KG1 (cell line): ENCODE measurements around the gene CUL1.

Experiments
- DNase-seq: peaks from one replicate; lab custom pipeline; 2025; lab: John Stamatoyannopoulos, UW

CUL1 gene

DNA sequence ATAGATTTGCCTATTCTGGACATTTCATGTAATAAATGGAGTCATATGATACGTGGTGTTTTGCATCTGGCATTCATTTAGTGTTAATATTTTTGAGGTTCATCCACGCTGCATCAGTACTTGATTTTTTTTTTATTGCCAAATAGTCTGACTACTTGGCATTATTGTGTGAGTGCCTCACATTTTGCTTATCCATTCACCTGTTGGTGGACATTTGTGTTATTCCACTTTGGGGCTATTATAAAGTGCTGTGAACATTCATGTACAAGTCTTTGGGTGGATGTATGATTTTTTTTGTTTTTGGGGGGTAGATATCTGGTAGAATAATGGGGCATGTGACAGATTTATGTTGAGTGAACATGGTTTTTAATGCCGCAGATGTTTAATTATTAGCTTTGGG lies 19.7 kb downstream of the CUL1 start:
- DNase-seq, result no peak

DNA sequence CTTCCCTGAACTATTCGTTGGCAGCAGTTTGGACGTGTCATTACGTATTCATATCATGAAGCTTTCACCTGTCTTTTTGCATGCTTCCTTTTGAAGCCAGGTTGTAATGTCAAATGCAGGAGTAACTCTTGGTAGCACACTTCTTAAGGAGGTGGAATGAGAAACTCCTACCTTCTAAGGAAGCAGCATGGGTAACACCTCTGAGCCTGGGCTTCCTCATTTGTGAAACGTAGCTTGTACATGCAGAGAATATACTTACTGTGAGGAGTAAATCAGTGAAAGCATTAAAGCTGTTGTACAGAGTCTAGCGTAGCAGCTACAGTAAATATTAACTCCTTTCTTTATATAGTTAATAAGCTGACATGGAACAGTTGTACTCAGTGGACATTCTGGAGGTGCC lies 21.1 kb downstream of the CUL1 start:
- no peak for DNase-seq

DNA sequence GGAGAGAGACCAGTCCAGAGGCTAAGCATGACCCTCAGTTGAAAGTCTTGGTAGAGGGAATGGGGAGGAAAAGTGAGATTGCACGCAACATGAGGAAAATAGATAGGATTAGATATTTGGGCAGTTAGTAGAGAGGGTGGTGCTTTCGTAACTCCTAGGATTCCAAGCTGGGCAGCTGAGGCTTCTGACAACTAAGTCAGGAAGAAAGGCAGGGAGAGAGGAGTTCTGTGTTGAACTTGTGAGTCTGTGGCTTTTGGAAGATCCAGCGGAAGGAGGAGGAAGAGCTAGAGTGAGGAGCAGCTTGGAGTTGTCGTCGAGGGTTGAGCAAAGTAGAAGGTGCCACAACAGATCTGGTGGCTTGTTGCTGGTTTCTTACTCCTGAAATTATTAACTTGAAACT lies 21.8 kb downstream of the CUL1 start:
- no peak for DNase-seq

DNA sequence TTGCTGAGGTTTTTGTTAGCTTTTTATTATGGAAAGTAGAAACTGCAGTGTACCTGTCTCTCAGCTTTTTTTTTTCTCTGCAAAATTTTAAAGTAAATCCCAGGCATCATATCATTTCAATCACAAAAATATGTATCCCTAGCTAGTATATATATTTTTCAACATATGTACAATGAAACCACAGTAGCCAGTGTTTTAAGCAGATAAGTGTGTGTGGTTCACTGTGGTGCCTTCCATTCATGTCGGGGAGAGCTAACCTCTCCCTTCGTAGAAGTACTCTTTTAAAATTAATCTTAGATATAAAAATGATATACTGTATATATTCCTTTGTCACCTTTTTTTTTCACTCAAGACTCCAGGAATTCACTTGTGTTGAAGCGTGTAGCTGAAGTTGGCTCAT lies 22.7 kb downstream of the CUL1 start:
- no peak for DNase-seq

DNA sequence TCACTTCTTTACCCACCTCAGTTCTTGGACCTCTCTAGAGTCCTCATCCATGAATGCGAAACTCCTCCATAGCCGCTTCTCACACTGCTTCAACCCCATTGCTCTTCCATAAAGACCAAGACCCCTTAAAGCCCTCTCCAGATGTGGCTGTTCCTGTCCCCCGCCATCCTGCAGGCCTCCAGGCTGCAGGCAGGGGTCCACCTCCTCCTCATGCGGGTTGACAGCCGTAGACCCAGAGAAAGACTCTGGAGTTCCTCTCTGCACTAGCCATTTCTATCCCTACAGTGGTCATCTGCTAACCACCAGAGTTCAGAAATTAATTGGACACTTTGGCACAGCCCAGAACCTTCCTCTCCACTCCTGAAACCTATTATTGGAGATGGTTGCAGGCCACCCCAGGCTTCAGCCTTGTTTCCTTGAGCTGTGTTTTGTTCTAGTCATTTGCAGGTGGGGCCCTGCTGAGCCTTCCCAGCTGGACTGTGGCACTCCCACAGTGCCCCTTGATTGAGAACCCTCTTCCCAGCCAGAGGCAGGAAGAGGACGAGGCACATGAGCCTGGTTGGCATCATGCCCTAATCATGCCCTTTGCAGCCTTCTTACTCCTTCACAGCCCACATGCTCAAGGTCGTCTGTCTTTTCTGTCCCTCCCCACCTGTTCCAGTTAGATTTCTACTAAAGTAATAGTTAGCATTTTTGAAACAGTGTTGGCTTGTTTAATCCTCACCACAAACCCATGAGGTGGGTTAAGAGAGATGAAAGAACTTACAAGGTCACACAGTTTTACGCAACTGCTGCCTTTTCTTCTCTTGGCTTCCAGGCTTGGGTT lies 23.9 kb downstream of the CUL1 start:
- no peak for DNase-seq

DNA sequence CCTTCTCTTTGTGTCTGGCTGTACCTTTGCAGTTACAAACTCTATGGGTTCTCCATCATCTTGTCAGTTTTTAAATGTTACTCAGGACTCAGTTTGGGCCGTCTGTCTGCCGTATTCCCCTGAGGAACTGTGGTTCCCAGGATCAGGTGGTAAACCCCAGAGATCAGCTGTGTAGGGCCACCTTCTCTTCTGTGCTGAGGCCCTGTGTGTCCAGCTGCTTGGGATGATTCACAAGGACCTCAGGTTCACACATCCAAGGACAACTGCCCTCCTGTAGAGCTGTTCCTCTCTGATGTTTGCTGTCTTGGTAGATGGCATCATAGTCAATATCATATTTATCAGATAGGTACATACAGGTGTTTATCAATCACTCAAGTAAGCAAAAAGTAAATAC lies 24.5 kb downstream of the CUL1 start:
- no peak for DNase-seq

DNA sequence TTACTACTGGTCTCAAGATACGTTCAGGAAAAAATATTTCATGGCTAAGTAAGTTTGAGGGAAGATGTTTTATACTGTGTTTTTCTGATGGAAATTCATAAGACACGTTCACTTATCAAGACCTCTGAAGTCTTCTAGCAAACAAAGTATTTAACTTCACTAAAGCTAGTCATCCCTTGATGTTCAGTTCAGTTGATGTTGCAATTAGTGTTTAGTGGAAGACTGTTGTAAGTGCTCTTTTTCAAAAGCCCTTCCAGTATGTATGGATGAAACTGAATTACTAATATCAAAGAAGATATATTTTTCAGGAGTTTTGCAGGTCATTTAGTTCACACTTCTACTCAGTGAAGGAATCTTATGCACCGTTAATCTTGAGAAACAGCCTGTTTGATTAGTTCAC lies 25.1 kb downstream of the CUL1 start:
- DNase-seq, result no peak

DNA sequence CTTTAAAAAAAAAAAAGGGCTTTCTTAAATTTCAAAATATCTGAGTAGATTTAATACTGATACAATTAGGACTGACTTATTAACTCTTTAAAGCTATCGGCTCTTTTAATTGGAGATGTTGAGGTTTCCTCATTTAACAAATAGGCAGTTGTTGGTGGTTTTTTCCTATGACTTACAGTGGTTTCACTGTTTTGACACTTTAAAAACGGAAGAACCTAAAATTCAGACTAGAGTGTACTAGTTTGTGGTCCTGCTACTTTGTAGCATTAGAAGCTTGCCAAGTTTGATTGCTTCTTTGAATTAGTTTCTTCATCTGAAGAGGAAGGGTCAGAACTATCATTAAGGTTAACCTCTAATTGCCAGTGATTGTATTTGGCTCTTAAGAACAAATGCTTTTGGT lies 27.7 kb downstream of the CUL1 start:
- no peak for DNase-seq

DNA sequence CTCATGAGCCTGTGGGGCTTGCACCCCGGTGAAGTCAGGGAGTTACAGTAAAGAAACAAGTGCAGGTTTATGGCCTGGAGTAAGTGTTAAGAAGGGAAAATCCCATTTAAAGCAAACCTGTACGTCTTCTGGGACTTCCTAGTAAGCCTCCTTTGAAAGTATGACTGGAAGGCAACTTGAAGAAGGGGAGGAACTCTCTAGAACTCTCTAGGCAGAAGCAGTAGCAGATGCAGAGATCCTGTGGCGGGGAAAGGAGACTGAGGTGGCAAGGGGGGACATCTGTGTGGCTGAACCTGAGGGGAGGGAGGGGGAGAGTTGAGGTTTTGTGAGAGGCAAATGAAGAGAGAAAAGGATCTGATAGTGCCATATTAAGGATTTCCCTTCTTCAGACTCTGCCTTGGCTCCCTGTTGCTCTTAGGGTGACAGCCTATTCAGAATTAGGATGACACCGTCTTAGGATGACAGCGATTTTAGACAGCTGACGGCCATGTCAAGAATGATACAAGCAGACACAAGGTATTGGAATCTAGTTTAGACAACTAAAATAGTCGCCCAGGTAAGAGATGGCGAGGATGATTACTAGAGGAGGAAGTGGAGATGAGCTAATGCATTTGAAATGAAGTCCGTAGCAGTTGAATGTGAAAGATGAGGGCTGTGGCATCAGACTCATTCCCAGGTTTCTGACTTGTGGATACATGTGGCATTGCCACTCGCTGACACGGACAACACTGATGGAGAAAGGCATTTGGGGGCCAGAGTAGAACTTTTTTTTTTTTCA lies 29.0 kb downstream of the CUL1 start:
- DNase-seq, result no peak

DNA sequence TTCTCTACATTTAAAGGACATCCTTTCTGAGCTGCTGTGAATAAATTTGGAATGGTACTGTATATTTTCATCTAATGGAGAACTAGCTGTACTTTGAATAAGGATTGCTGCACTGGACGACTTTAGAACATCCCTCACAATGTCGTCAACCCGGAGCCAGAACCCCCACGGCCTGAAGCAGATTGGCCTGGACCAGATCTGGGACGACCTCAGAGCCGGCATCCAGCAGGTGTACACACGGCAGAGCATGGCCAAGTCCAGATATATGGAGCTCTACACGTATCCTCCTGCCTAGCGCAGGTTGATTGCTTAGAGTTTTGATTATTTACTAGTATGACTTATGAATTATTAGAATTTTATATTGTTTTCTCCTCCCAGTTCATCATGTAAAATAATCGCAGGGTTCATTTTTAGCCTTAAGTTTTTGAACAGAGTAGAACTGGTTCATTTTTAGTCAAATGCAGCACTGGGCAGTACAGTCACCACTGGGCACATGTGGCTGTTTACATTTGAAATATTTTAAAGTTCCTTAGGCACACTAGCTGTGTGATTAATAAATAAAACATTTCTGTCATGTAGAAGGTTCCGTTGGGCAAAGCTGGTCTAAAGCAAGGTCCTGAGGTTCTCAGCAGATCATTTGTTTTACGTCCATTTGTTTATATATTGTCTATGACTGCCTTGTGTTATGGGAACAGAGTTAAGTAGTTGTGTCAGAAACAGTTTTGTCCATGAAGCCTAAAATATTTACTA lies 31.5 kb downstream of the CUL1 start:
- DNase-seq, result no peak

DNA sequence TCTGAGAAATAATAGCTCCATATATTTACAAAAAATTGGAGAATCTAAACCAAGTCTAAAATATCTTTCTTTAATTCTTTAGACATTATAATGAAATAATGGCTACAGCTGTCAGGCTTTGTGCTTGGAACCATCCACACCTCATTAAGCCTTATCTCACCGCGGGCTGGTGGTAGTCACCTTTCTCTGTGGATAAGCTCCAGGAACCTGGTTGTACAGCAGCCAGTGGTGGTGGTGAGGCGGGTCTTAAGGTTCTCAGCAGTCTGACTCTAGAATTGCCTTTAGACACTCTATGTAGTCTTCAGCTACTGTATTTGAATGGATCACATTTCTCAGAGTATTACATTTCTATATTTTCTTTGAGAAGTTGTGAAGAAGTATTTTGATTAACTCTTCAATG lies 34.2 kb downstream of the CUL1 start:
- no peak for DNase-seq

DNA sequence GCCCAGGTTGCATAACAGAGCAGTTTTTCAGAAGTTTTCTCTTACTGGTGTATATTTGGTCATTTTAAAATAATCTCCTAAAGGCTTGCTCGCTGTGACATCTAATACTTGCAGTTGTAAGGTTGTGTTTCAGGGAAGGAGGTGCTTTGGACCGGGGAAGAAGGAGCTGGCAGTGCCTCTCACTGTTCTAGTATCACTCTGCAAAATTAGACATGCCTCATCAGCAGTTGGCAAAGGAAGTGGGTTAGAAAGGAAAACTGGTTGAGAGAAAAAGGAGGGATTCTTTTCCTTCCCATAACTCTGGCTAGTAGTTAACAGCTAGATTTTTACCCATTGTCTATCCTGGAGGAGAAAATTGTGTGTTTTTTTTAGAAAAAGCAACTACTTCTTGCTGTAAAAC lies 34.8 kb downstream of the CUL1 start:
- no peak for DNase-seq

DNA sequence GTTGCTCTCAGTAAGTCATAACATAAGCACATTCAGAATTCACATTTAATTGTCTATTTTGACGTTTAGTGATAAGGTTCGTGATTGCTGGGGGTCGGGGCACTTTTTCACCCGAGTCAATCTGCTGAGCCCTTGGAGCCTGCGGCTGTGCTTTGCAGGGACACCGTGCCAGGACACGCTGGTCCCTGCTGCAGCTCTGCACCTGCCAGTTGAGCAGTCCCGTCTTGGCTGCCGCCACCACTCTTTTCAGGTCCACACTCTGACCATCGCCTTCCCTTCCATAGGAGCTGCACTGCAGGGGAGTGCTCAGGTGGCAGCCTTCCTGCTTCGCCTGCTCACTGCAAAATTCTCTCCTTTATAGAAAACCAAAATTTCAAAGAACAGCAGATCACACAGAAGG lies 36.4 kb downstream of the CUL1 start:
- DNase-seq, result no peak

DNA sequence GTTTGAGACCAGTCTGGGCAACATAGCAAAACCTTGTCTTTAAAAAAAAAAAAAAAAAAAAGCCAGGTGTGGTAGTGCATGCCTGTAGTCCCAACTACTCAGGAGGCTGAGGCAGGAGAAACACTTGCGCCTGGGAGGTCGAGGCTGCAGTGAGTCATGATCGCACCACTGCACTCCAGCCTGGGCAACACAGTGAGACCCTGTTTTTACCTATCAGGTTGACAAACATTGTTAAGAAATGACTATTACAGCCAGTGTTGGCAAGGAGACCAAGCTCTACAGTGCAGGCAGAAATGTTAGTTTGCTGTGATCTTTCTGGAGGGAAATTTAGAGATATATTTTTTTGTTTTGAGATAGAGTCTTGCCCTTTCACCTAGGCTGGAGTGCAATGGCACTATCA lies 37.3 kb downstream of the CUL1 start:
- DNase-seq, result no peak

DNA sequence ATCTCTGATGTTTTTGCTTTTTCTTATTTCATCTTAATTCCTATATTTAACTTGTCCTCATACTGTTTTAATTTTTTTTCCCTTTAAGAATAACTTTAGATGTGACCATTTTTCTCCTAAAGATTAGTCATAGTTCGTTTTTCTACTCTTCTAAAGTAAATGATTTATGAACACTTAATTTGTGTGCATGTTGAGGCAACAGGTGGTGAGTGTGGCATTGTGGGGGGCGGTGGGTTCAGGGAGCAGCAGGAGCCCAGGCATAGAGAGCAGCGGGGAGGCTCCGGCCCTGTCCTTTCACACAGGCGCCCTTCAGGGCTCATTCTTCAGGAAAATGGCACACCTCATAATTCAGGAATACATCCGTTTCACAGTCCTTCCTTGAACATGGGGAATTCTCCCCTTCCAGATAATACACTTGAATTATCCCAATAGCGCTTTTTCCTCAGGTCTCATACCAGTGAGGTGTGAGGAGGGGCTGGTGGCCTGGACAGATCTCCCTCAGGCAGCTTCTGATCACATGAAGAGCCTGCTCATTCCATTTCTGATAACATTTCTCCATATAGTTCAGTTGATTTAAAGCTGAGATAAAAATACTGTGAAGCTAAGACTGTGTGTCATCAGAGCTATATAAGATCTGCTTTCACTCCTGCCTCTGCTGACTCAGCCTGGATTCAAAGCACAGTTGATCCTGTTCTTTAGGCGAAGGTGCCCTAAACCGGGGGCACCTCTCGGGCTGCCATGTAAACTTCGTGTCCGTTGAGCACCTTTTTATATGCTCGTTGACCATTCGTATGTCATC lies 40.2 kb downstream of the CUL1 start:
- no peak for DNase-seq

DNA sequence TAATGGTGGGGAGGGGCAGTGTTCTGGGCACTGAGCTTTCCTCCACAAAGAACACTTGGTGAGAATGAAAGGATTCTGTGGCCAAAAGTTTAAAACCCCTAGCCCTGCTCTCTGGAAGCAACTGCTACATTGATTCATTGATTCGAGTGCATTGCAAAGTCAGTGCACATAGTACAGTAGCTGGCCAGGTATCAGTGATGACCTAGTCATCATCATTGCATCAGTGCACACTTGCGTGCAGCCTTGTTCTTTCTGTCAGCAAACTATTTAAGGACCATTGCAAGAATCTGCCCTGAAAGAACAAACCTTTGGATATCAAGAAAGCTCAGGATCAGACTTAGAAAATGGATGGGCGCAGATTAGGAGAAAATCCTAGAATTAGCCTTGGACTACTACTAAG lies 47.4 kb downstream of the CUL1 start:
- no peak for DNase-seq

DNA sequence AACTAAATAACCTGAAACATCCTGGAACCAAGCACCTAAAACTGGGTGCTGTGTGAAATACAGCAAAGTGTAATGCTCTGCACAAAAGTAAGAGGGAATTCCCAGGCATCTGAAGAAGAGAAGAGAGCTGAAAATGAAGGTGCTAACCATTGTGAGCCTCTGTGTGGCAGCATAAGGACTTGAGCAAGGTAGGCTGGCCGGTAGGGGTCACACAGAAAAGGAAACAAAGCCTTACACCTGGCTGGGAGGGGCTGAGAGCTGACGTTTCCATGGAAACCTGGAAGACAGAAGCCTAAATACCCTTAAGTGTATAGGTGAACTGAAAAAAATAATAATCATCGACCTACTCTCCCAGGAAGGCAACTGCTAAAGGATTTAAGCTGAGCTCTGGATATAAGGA lies 48.6 kb downstream of the CUL1 start:
- DNase-seq, result no peak

DNA sequence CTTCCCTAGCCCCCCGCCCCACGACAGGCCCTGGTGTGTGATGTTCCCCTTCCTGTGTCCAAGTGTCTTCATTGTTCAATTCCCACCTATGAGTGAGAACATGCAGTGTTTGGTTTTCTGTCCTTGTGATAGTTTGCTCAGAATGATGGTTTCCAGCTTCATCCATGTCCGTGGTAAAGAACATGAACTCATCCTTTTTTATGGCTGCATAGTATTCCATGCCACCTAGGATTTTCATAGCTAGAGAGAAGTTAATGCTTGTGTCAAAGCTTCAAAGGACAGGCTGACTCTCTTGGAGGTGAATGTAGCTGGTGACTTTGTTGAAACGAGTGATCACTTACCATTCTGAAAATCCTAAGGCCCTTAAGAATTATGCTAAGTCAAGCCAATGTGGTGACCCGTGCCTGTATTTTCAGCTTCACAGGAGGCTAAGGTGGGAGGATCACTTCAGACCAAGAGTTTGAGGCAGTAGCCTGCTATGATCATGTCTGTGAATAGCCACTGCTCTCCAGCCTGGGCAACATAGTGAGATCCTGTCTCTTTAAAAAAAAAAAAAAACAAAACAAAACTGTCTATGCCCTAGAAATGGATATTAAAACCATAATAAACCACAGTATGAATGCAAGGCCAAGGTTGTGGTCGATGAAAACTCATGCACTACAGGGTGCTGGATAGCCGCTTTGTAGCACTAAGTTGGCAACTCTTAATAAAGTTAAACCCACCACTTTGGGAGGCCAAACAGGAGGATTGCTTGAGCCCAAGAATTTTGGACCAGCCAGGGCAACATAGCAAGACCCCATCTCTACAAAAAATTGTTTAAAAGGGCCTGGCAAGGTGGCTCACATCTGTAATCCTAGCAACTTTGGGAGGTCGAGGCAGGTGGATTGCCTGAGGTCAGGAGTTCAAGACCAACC lies 52.0 kb downstream of the CUL1 start:
- DNase-seq, result no peak

DNA sequence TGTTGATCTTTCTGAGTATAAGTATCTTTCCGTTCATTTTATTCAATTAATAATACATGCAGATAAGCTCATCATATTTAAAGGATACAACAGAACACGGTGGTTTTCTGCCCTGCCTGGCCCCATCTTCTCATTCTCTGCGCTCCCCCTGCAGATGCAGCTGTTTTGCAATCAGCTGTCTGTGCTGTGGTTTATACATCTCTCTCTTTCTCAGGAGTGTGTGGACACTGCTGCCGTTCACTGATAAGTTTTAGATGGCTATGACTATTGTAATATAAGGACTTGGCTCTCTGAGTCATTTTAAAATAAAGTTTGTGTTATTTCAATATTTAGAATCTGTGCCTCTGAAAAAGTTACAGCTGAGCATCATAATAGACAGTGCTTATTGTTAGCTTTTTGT lies 54.5 kb downstream of the CUL1 start:
- DNase-seq, result no peak

DNA sequence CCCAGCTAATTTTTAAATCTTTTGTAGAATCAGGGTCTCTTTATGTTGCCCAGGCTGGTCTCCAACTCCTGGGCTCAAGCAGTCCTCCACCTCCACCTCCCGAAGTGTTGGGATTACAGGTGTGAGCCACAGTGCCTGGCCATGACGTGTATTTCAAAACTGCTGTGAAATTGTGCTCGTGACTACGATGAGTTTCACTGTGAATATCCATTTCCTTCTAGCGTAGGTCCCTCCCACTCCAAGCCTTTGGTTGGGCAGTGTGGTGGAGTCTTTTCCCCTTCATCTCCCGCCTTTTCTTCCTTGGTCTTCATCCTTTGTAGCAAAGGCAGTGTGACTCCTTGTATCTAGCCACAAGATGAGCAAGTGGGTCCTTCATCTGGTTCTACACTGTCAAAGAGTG lies 56.2 kb downstream of the CUL1 start:
- DNase-seq, result no peak
